OCI-LY3 (cell line): ENCODE results near the gene NACAD.

ENCODE experiments used
- H2AFZ ChIP-seq: fragments of 200-600, 300-600 bp; shearing (Covaris generic); 2 replicates; pipeline ENCODE4 v1.6.0; 2014; ENCODE audit warnings: antibody characterized with exemption, low read depth, low read length
- H3K27ac ChIP-seq: fragments of 200-600, 300-600 bp; sonication (generic); 2 replicates; pipeline ENCODE4 v1.5.1; 2014; ENCODE audit warnings: mild to moderate bottlenecking, low read length, moderate library complexity, mixed read lengths
- H3K27me3 ChIP-seq: fragments of 200-600, 300-600 bp; sonication (generic); 2 replicates; pipeline ENCODE4 v1.6.1; 2014; ENCODE audit warnings: low read depth, low read length, mixed read lengths
- H3K36me3 ChIP-seq: fragments of 200-600, 300-600 bp; sonication (generic); replicated peaks from 2 replicates; pipeline ENCODE3; 2014; ENCODE audit warnings: low read depth, low read length, mixed read lengths
- H3K4me1 ChIP-seq: fragments of 300-600, 200-600 bp; sonication (generic); 2 replicates; pipeline ENCODE4 v1.6.1; 2014; ENCODE audit warnings: low read length, mixed read lengths
- H3K4me2 ChIP-seq: fragments of 200-600, 300-600 bp; sonication (generic); 2 replicates; pipeline ENCODE4 v1.6.1; 2014; ENCODE audit warnings: low read length, mixed read lengths
- H3K4me3 ChIP-seq: fragments of 300-600, 200-600 bp; sonication (generic); 2 replicates; pipeline ENCODE4 v1.5.1; 2014; ENCODE audit warnings: antibody characterized with exemption, mild to moderate bottlenecking, low read length, moderate library complexity
- H3K79me2 ChIP-seq: fragments of 300-600, 200-600 bp; shearing (Covaris generic); 2 replicates; pipeline ENCODE4 v1.6.1; 2014; ENCODE audit warnings: mild to moderate bottlenecking, low read length, mixed read lengths
- H3K9ac ChIP-seq: fragments of 300-600, 200-600 bp; shearing (Covaris generic); 2 replicates; pipeline ENCODE4 v1.6.0; 2014; ENCODE audit warnings: mild to moderate bottlenecking, low read length, moderate library complexity
- H3K9me3 ChIP-seq: fragments of 200-600, 300-600 bp; shearing (Covaris generic); 2 replicates; pipeline ENCODE4 v1.6.1; 2014; ENCODE audit warnings: low read length, mixed read lengths; ENCODE audit not compliant: insufficient read depth
- H4K20me1 ChIP-seq: fragments of 200-600, 300-600 bp; sonication (generic); 2 replicates; pipeline ENCODE4 v1.6.1; 2016; ENCODE audit warnings: low read length, mixed read lengths; ENCODE audit not compliant: insufficient read depth
- CTCF ChIP-seq: fragments of 200-600, 300-600 bp; sonication (generic); IDR thresholded peaks from 2 replicates; pipeline ENCODE4 v1.5.1; 2014; ENCODE audit warnings: antibody characterized with exemption, low read length, low read depth
- EZH2phosphoT487 ChIP-seq: fragments of 200-600 bp; shearing (Covaris generic); IDR thresholded peaks from 2 replicates; pipeline ENCODE4 v1.6.1; 2018; ENCODE audit warnings: antibody characterized with exemption, mixed run types, low read depth

The NACAD gene

GRCh38 chr7:45053941-45054340 is 34.8 kb downstream of the NACAD start:
- Histone ChIP-seq H3K9ac (no peak overlapping the region), H4K20me1 (peaks cover 15% of the 10 kb centered on the region), H2AFZ (no peak overlapping the region)

DNA sequence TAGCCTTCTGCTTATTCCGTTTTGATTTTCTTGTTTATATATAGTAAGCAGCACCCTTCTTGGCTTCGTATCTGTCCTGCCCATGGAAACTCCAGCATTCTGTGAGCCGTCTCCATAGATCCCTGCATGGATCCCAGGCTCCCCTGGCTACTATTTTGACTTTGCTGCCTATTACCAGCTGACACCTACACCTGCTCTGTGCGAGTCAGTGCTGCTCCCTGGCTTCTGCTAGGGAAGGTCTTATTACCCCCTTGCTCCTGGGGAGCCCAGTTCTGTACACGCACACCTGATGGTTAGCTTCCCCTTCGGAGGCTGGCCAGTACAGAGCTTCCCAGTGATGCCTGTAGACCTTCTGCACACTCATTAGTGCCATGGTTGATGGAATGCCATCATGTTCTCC is 35.4 kb downstream of the NACAD start:
- peaks cover 15% of the 10 kb centered on the region for H4K20me1 ChIP-seq
- no peak overlapping the region for H2AFZ ChIP-seq
- no peaks in the 10 kb centered on the region for H3K9me3 ChIP-seq
- H3K27me3 ChIP-seq, result no peaks in the 10 kb centered on the region
- H3K9ac ChIP-seq, result no peak overlapping the region
- peaks cover 2% of the 10 kb centered on the region for H3K36me3 ChIP-seq
- TF ChIP-seq EZH2phosphoT487 (no peak), CTCF (no peak)
- no peaks in the 10 kb centered on the region for H3K4me1 ChIP-seq
- no peak overlapping the region for H3K4me2 ChIP-seq
- no peak overlapping the region for H3K4me3 ChIP-seq
- no peak overlapping the region for H3K27ac ChIP-seq
- H3K79me2 ChIP-seq, result no peaks in the 10 kb centered on the region

More at GRCh38 chr7:45053941-45054340, 34.8 kb downstream of the NACAD start:
- Histone ChIP-seq H3K4me3 (no peak overlapping the region), H3K4me1 (no peaks in the 10 kb centered on the region), H3K4me2 (no peak overlapping the region), H3K9me3 (no peaks in the 10 kb centered on the region), H3K36me3 (peaks cover 2% of the 10 kb centered on the region), H3K79me2 (no peaks in the 10 kb centered on the region), H3K27ac (no peak overlapping the region), H3K27me3 (no peaks in the 10 kb centered on the region)
- no peak for TF ChIP-seq CTCF
- TF ChIP-seq EZH2phosphoT487, result no peak

DNA sequence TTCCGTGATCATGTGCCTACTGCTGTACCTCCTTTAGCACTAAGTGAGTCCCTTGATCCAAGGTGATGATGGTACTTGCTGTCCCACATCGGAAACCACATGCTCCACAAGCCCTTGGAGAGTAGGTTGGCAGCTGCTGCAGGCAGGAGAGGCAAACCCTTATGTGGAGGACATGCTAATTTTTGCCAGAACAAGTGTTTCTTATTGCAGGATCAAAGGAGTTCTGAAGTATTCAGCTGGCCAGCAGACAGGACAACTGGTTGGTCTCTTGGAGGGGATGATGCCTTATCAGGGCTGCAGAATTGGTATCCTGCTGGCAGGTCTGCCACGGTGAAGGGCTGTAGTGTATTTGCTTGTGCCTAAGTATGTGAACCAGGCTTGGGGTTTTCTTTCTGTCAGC is 36.8 kb downstream of the NACAD start:
- Histone ChIP-seq H3K9ac (no peak overlapping the region), H3K79me2 (no peaks in the 10 kb centered on the region), H3K4me3 (no peak overlapping the region), H4K20me1 (peaks cover 9% of the 10 kb centered on the region; the same call in 1 of the 2 replicates), H3K4me2 (no peak overlapping the region), H3K9me3 (no peaks in the 10 kb centered on the region), H3K4me1 (no peaks in the 10 kb centered on the region), H3K27me3 (no peaks in the 10 kb centered on the region), H2AFZ (no peak overlapping the region), H3K27ac (no peak overlapping the region), H3K36me3 (peaks cover 2% of the 10 kb centered on the region)
- TF ChIP-seq EZH2phosphoT487 (no peak), CTCF (no peak)

DNA sequence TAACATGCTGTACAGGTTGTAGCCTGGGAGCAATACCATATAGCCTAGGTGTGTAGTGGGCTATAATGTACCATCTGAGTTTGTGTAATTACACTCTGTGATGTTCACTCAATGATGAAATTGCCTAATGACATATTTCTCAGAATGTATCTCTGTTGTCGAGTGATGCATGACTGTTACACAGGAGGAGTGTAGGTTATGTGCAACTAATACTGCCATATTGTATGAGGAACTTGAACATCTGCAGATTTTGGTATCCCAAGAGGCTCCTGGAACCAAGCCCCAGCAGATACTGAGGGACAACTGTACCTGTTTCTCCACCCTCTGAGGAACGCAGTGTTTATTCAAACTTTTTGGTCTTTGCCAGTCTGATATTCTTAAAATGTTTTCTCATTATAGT is 38.6 kb downstream of the NACAD start:
- H3K79me2 ChIP-seq, result no peaks in the 10 kb centered on the region
- no peak overlapping the region for H3K27ac ChIP-seq
- H3K4me1 ChIP-seq, result no peaks in the 10 kb centered on the region
- peaks cover 6% of the 10 kb centered on the region for H3K36me3 ChIP-seq
- no peaks in the 10 kb centered on the region for H3K27me3 ChIP-seq
- H3K4me3 ChIP-seq, result no peak overlapping the region
- H4K20me1 ChIP-seq, result peaks cover 9% of the 10 kb centered on the region; the same call in 1 of the 2 replicates
- no peaks in the 10 kb centered on the region for H3K9me3 ChIP-seq
- no peak for TF ChIP-seq CTCF
- TF ChIP-seq EZH2phosphoT487, result no peak
- no peak overlapping the region for H3K9ac ChIP-seq
- H3K4me2 ChIP-seq, result no peak overlapping the region
- H2AFZ ChIP-seq, result no peak overlapping the region
